Endothelial cell of umbilical vein (primary cell): ENCODE results near the gene ALOX5. TPM values are rescaled to one million over a fixed set of nuclear protein-coding genes. Genes with fewer than 3 reads are reported as not detected.

ENCODE experiments used
- BruUV-seq: library from RNA; stranded (reverse); fragments of 400-500 nt; replicated peaks from 2 replicates; lab custom pipeline; 2021; lab: Mats Ljungman, UMichigan
- CTCF ChIA-PET: fragments of 300-600, 350-600 bp; sonication (Branson Sonifier 250); formaldehyde crosslinking; loops from one replicate; lab custom pipeline; 2021; ENCODE audit warnings: antibody characterized with exemption, inconsistent platforms; lab: Charles Lee
- POLR2A ChIA-PET: fragments of 300-600, 350-600 bp; sonication (Branson Sonifier 250); formaldehyde crosslinking; loops from one replicate; lab custom pipeline; 2021; ENCODE audit warnings: antibody characterized with exemption, inconsistent platforms; lab: Charles Lee
- DNase-seq: peaks from one replicate; pipeline ENCODE4 v3.0.0-alpha.2; 2011; ENCODE audit warnings: low read depth, low spot score
- FAIRE-seq: peaks from 2 replicates; lab custom pipeline; 2011; peaks lifted over from hg19 to GRCh38; lab: Jason Lieb, UNC
- H2AFZ ChIP-seq: 2 replicates; pipeline ENCODE4 v1.6.0; 2012; ENCODE audit warnings: low read depth, low read length, control low read depth, inconsistent platforms
- H3K27ac ChIP-seq: 2 replicates; pipeline ENCODE4 v1.5.1; 2011; ENCODE audit warnings: low read depth, mild to moderate bottlenecking, control low read depth, low read length, moderate library complexity; ENCODE audit not compliant: insufficient read depth
- H3K27me3 ChIP-seq, 2 experiments: 2 replicates each; pipeline versions ENCODE4 v1.6.0 to v1.6.1; 2011; ENCODE audit warnings: low read length in 2 of 2, mixed read lengths in 1 of 2; ENCODE audit not compliant: control insufficient read depth in 2 of 2, insufficient read depth in 2 of 2
- H3K36me3 ChIP-seq, 2 experiments: 2 replicates in 1 of 2; 3 replicates in 1 of 2; pipeline ENCODE4 v1.5.1; 2011; ENCODE audit warnings: low read length in 2 of 2, mild to moderate bottlenecking in 1 of 2, moderate library complexity in 1 of 2; ENCODE audit not compliant: control insufficient read depth in 2 of 2, insufficient read depth in 2 of 2; ENCODE audit errors: extremely low read depth in 1 of 2
- H3K4me1 ChIP-seq: 3 replicates; pipeline ENCODE4 v1.5.1; 2011; ENCODE audit warnings: mild to moderate bottlenecking, low read length; ENCODE audit not compliant: control insufficient read depth, insufficient read depth; ENCODE audit errors: extremely low read depth
- H3K4me2 ChIP-seq: 2 replicates; pipeline ENCODE4 v1.6.1; 2011; ENCODE audit warnings: low read length, control low read depth, mixed read lengths; ENCODE audit not compliant: insufficient read depth
- H3K4me3 ChIP-seq, 3 experiments: fragments of 200-600 bp in 1 of 3; sonication (generic), shearing (Covaris generic) in 1 of 3; replicated peaks in 1 of 3; 2 replicates each; pipeline ENCODE4 v1.5.1; 2011 to 2016; ENCODE audit warnings: control low read depth in 3 of 3, low read length in 3 of 3, mild to moderate bottlenecking in 2 of 3, inconsistent platforms in 1 of 3, low read depth in 1 of 3, moderate library complexity in 1 of 3; ENCODE audit not compliant: insufficient read depth in 1 of 3
- H3K79me2 ChIP-seq: 2 replicates; pipeline ENCODE4 v1.6.0; 2012; ENCODE audit warnings: low read length, inconsistent platforms; ENCODE audit not compliant: control insufficient read depth, insufficient read depth
- H3K9ac ChIP-seq: replicated peaks from 2 replicates; pipeline ENCODE3; 2011; ENCODE audit warnings: low read length, control low read depth; ENCODE audit not compliant: insufficient read depth; ENCODE audit errors: extremely low read depth
- H3K9me1 ChIP-seq: replicated peaks from 3 replicates; pipeline ENCODE4 v1.6.0; 2011; ENCODE audit warnings: mild to moderate bottlenecking, low read length; ENCODE audit not compliant: control insufficient read depth, insufficient read depth; ENCODE audit errors: extremely low read depth
- H3K9me3 ChIP-seq: replicated peaks from 2 replicates; pipeline ENCODE4 v1.5.1; 2012; ENCODE audit warnings: low read length, inconsistent platforms; ENCODE audit not compliant: control insufficient read depth, insufficient read depth
- H4K20me1 ChIP-seq: replicated peaks from 2 replicates; pipeline ENCODE3; 2011; ENCODE audit warnings: mild to moderate bottlenecking, low read length; ENCODE audit not compliant: control insufficient read depth, insufficient read depth; ENCODE audit errors: extremely low read depth
- CTCF ChIP-seq, 2 donors: IDR thresholded peaks; 1 replicate in 1 of 2; 2 replicates in 1 of 2; pipeline ENCODE4 v1.5.1; 2011; ENCODE audit warnings: low read length in 2 of 2, mild to moderate bottlenecking in 2 of 2, moderate library complexity in 2 of 2, control low read depth in 1 of 2, inconsistent platforms in 1 of 2, low read depth in 1 of 2; ENCODE audit not compliant: insufficient read depth in 1 of 2; ENCODE audit errors: extremely low read depth in 1 of 2
- EZH2 ChIP-seq: IDR thresholded peaks from 2 replicates; pipeline ENCODE4 v1.6.1; 2012; ENCODE audit warnings: borderline replicate concordance, low read depth, mild to moderate bottlenecking, moderate library complexity, low read length, inconsistent platforms; ENCODE audit not compliant: severe bottlenecking
- FOS ChIP-seq: IDR thresholded peaks from 2 replicates; pipeline ENCODE4 v1.6.1; 2011; ENCODE audit warnings: mild to moderate bottlenecking, low read length, moderate library complexity, borderline replicate concordance; ENCODE audit not compliant: insufficient read depth
- GATA2 ChIP-seq: IDR thresholded peaks from 2 replicates; pipeline ENCODE4 v1.7.0; 2011; ENCODE audit warnings: low read depth, mild to moderate bottlenecking, moderate library complexity, mixed read lengths, low read length; ENCODE audit not compliant: insufficient read length, insufficient read depth
- JUN ChIP-seq: IDR thresholded peaks from 2 replicates; pipeline ENCODE4 v1.6.1; 2011; ENCODE audit warnings: borderline replicate concordance, low read depth; ENCODE audit not compliant: insufficient read length, insufficient read depth
- MAX ChIP-seq: IDR thresholded peaks from 2 replicates; pipeline ENCODE4 v1.6.1; 2011; ENCODE audit not compliant: insufficient read depth, insufficient read length
- MYC ChIP-seq: IDR thresholded peaks from one replicate; pipeline ENCODE4 v1.6.1; 2011; ENCODE audit warnings: mild to moderate bottlenecking, low read depth, low read length
- POLR2A ChIP-seq: IDR thresholded peaks from 2 replicates; pipeline ENCODE4 v1.6.1; 2012; ENCODE audit warnings: low read depth, mild to moderate bottlenecking, control low read depth, low read length
- POLR2AphosphoS5 ChIP-seq: IDR thresholded peaks from 2 replicates; pipeline ENCODE4 v1.6.1; 2012; ENCODE audit warnings: low read depth, mild to moderate bottlenecking, control low read depth, low read length, moderate library complexity; ENCODE audit not compliant: insufficient read depth
- dilution Hi-C: fragments of 300-500 bp; cut with MboI; formaldehyde crosslinking; loops from one replicate; pipeline ENCODE4 v1.15.0; 2019; ENCODE audit warnings: low sequenced_read_pairs; ENCODE audit not compliant: extremely low pct_ligation_motif_present
- intact Hi-C: fragments of 100-400 bp; cut with micrococcal nuclease; formaldehyde crosslinking; loops from one replicate; pipeline ENCODE4 v1.10.0; 2022
- polyA plus RNA-seq, 4 experiments: library from polyadenylated mRNA; depleted of rRNA in 3 of 4; stranded (reverse) in 3 of 4; unstranded in 1 of 4; fragments of >200 nt; gene quantifications; 2 replicates each; pipeline versions ENCODE4 v1.2.1 to v1.2.3, GENCODE V29; 2011 to 2012; ENCODE audit warnings: missing spikeins in 1 of 4
- total RNA-seq: library from RNA; stranded (reverse); gene quantifications from 2 replicates; pipeline ENCODE4 v1.2.3, GENCODE V29; 2021

Gene ALOX5
- total and polyA plus RNA-seq, 2 donors (not counting 3 experiments of a cell fraction or from before 2014, with no cell fraction given): 0.04 TPM; not detected in 1

- FAIRE-seq: no peak
- peaks cover 0 to 11% of the 10 kb centered on the region in 2 experiments for H3K27me3 ChIP-seq
Measured at GRCh38 chr10:45410807-45411606, 37.0 kb downstream of the ALOX5 start.

More at GRCh38 chr10:45410807-45411606, 37.0 kb downstream of the ALOX5 start:
- Histone ChIP-seq H3K9me3 (no peaks in the 10 kb centered on the region), H3K9me1 (no peaks in the 10 kb centered on the region), H3K27ac (no peak overlapping the region), H3K9ac (no peak overlapping the region), H2AFZ (no peak overlapping the region), H3K79me2 (no peaks in the 10 kb centered on the region), H3K36me3 (no peaks in the 10 kb centered on the region), H3K4me1 (no peaks in the 10 kb centered on the region), H3K4me3 (no peak overlapping the region), H4K20me1 (no peaks in the 10 kb centered on the region), H3K4me2 (no peak overlapping the region)
- TF ChIP-seq MYC (no peak), JUN (no peak), GATA2 (no peak), MAX (no peak), POLR2A (no peak), CTCF (IDR thresholded peaks at IDR 0.05; ENCODE audit: extremely low read depth in 1 of 2, insufficient read depth in 1 of 2, low read depth in 1 of 2, low read length in 2 of 2) (no peak), EZH2 (no peak), FOS (no peak), POLR2AphosphoS5 (no peak)
- intact Hi-C loops: no loop called here
- CTCF ChIA-PET: no interaction called here
- no peak for DNase-seq
- dilution Hi-C loops: no loop called here
- no TSS peak for BruUV-seq
- POLR2A ChIA-PET: no interaction called here
